HG03064 (cell line): ENCODE measurements around the gene ACOXL.

Experiments
- ATAC-seq: cut with Tn5 transposase; IDR thresholded peaks from one replicate; pipeline ENCODE4 v1.9.1; 2021; ENCODE audit warnings: low read depth; ENCODE audit not compliant: unreplicated experiment

Gene ACOXL

DNA sequence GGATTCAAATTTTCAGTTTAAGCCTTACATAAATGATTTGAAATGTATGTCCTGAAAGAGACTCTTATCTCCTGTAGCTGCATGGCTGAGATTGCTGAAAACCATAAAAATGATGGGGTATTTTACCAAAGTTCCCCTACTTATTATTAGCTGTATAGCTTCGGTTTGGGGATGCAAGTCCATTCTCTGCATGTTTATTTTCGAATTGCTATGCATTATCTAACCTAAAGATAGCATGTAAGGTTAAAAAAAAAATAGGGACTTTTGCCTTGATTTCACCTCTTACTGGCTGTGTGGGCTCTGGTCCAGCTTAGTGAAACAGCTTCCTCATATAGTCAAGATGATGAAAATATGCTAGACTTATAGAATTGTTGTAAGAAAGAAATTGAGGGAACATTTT is 14.0 kb upstream of the ACOXL start:
- ATAC-seq, result no peak

DNA sequence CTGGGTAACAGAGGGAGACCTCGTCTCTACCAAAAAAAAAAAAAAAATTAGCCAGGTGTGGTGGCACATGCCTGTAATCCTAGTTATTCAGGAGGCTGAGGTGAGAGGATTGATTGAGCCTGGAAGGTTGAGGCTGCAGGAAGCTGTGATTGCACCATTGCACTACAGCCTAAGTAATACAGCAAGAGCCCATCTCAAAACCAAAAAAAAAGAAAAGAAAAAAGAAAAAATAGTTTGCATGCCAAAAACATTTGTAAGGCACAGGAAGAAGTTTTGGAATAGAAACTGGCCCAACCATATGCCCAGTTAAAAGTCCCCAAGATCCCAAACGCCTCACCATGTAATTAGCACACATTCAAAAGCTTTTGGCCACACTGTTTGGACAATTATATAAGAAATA is 13.4 kb upstream of the ACOXL start:
- ATAC-seq, result no peak

DNA sequence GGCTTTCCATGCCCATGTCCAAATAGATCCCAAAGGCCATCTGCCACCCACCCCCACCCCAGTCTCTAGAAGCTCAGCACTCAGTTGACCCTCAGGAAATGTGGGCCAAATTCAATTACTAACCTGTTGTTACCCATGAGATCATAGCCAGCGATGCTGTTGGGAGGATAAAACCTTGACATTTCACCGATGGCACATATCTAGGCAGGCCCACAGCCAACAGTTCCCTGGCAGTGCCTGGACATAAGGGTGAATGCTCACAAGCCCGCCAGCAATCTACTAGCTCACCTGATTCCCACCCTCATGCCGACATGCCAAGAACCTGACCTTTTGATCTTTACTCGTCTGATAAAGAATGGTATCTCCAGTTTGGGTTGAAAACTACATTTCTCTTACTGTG is 11.8 kb upstream of the ACOXL start:
- ATAC-seq, result no peak

DNA sequence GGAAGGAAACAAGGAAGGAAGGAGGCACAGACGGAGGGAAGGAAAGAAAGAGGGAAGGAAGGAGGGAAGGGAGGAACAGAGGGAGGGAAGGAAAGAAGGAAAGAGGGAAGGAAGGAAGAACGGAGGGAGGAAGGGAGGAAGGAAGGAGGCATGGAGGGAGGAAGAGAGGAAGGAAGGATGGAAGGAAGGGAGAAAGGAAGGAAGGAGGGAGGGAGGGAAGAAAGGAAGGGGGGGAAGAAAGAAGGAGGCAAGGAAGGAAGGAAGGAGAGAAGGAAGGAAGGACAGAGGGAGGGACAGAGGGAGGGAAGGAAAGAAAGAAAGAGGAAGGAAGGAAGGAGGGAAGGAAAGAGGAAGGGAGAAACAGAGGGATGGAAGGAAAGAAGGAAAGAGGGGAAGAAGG is 7.6 kb upstream of the ACOXL start:
- no peak for ATAC-seq

DNA sequence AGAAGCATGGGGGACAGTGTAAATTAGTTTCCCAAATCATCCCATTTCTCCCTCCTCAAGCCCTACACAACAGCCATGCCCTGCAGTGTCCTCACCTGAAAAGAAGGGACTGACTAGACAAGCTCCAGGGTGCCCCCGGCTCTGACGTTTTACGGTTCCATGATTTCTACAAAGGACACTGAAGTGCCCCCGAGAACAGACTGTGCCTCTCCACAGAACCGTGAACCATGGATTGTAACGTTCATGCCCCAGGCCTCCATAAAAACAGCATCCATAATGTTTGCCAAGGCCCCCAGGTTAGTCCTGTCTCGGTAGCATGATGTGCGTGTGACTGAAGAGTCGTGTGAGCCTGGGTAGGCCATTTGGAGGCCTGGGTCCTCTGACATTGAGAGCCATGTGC is 7.0 kb upstream of the ACOXL start:
- no peak for ATAC-seq

DNA sequence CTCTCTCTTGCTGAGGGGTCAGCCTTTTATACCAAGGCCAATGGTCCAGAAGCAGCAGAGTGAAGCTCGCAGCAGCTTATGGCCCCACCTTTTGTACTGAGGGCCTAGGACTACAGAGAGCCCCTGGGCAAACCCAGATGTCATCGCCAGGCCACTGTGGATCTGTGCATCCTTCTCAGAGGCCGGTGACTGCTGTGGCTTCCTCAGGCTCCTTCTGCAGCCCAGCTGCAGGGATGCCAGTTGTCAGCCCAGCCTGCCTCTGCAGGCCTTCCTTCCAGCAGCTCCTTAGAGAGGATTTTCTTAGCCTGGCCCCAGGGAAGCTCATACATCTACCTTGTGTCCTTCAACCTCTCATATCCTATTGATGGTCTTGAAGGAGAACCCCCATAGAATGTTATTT is 6.5 kb upstream of the ACOXL start:
- ATAC-seq, result no peak

DNA sequence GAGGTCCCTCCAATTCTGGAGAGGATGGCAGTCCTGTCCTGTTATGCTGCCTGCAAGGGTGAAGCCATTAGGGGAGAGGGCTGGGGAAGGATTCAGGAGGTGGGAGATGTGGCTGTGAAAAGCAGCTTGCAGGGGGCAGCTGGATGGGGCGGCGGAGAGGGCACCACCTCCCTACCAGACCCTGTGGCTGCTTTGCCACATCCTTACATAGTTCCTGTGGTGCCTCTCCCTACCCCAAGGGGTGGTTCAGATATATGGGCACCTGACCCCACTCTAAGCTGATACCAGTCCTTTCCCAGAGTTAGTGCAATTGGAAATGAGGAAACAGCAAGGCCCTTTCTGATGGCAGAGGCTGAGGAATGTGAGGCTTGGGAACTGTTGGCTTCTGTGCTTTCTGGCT is 6.1 kb upstream of the ACOXL start:
- ATAC-seq, result no peak

DNA sequence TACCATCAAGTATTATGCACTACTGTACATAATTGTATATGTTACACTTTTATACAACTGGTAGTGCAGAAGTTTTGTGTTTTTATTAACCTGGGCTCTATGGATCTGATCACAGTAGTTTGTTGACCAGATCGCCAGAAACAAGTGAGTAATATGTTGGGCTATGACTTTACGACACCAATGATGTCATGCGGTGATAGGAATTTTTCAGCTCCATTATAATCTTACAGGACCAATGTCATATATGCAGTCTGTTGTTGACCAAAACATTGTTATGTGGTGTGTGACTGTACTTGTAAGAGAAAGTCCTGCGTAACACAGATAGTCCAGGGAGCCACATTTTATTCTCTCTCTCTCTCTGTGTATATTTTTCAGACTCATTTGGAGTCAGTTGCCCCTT is 4.5 kb upstream of the ACOXL start:
- no peak for ATAC-seq

DNA sequence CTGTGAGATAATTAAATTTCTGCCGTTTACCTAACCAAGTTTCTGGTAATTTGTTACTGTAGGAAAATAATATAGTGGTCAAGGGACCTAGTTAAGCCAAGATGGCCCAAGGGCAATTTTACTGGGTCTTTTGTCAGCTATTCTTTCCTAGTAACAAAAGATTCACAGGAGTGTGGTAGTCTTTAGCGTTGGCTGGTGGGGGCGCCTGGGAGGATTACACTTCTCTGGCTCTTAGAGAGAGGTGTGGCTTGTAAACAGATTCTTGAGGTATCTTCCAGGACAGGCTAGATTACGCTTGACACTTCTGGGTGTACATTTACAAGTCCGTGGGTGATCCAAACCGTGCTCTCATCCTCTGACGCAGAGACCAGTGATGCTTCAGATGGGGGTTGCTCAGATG is 3.3 kb upstream of the ACOXL start:
- ATAC-seq, result no peak

DNA sequence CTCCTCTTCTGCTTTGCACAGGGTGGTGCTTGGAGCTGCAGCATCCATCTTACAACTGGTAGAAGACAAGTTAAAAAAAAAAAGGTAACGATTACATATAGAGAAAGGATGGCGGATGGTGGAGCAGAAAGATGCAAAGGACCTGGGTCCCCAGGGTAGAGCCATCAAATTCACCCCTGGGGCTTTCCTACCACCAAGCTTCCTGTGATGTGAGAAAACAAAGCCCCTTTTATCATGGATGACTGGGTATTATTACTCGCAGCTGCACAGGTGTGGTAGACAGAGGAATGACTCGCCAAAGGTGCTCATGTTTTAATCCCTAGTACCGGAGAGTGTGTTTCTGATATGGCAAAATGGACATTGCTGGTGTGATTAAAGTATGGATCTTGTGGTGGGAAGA is 1.3 kb upstream of the ACOXL start:
- ATAC-seq, result no peak

DNA sequence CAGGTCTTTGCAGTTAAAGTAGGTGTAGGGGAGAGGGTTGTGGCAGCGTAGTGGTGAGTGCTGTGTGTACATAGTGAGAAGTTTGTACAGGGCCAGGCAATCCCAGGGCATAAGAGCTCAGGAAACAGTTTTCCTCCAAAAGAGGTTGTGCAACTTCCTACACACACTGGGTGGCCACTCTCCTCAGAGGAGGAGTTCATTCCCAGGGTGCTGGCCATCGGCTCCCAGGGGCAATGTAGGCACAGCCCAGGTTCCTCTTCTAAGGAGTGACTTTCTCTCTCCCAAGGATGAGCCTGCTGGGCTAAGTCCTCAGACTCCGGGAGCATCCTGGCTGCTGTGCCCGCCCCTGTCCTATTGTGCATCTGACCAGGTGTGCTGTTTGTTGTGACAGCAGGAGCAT is 3.0 kb downstream of the ACOXL start:
- ATAC-seq, result no peak

DNA sequence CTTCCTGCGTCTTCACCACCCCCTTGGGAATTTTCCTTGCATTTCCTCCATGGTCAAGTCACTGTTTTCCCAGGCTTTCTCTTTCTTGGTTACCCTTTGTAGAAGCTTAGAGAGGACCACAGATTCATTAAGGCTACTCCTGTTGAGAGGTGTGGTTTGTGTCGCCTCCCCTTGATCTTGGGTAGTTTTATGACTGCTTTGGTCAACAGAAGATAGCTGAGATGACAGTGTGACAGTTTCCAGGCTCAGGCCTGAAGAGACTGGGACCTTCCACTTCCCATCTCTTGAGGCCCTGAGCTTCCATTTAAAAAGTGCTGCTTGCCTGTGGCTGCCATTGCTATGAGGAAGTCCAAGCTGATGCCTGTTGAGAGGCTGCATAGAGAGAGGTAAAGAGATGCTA is 5.4 kb downstream of the ACOXL start:
- no peak for ATAC-seq

DNA sequence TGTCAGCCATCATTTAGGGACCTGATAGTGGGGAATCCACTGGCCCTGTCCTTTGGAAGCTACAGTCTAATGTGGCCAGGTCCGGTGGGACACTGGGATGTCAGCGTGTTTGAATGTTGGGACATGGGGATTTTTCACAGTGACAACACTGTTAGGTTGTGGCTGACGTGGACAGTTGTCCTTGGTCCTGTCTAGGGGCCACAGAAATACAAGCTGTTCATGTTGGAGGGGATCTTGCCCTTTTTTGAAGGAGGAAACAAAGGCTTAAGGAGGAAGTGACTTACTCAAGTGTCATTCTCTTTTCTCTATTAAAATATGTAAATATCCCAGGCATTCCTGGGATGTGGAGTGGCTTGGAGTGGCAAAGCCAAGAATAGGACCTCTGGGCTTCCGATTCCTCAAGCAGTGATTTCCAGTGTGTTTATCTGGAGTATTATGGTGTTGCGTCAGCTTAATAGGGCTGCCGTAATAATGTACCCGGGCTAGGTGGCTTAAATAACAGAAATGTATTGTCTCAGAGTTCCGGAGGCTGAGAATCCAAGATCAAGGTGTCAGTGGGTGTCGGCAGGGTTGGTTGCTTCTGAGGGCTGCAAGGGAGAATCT is 8.5 kb downstream of the ACOXL start:
- no peak for ATAC-seq

DNA sequence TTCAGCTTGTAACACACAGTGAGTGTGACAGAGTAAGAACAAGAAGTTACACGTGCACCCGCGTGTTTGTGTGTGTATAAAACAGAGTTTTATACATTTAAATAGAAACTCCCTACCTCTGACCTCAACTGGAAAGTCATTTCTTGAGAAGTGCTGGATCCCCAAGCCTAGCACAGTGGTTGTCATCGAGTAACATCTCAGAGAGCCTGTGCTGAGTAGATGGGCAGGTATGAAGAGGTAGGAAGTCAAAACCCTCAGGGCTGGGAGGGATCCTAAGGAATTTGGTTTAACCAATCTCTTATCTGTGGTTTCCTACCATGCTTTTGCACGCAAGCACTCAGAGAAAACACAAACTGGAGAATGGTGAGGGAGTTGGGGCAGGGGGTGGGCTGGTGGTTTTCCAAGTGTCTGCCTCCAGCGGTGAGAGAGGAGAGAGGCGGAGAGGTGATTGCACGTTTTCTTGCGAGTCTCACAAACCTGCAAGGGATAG is 9.2 kb downstream of the ACOXL start:
- ATAC-seq, result no peak

DNA sequence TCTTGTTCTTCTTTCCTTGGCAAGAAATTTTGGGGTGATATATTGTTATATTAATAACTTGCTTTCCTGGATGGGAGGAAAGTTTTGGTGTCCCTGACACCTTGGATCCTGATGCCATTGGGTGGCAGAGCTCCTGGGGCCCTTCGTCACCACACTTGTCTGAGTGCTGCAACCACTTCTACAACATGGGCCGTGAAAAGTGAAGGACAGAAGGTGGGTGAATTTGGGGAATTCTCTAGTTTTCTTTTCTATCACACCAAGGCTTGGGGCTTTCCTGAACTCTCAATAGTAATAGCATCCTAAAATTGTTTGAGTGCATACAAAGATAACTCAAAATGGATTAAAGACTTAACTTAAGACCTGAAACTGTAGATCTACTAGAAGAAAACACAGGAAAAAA is 10.0 kb downstream of the ACOXL start:
- no peak for ATAC-seq

DNA sequence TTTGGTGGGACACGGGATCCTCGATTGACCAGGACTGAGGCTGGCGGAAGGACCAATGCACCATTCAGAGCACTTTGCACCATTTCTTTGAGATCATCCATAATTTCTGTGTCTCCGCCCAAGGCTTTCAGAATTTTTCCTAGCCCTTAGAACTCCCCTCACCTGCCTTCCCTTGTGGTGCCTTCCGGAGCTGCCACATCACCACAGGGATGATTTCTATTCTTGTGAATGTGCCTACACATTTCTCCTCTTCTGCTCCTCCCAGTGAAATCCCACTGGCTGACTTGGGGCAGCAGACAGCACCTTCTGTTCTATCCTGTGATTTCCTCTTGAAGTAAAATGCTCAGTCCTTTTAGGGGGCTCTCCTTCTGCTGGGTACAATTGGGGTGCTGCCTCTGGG is 11.2 kb downstream of the ACOXL start:
- no peak for ATAC-seq

DNA sequence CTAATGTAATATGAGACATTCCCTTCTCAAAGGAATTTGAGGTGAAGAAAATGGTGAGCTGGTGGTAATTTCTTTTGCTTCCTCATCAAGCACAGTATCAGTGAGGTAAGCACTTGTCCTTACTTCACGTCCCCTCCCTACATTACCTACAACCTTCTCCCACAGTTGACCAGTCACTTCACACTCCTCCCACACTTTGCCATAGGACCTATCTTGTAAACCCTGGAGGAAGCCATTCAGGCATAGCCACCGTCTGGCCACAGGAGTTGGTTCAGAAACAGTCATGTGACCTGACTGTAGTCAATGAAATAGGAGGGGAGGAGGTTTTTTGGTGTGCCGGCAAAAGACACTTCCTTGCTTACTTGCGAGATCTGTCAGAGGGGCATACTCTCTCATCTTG is 12.1 kb downstream of the ACOXL start:
- no peak for ATAC-seq

DNA sequence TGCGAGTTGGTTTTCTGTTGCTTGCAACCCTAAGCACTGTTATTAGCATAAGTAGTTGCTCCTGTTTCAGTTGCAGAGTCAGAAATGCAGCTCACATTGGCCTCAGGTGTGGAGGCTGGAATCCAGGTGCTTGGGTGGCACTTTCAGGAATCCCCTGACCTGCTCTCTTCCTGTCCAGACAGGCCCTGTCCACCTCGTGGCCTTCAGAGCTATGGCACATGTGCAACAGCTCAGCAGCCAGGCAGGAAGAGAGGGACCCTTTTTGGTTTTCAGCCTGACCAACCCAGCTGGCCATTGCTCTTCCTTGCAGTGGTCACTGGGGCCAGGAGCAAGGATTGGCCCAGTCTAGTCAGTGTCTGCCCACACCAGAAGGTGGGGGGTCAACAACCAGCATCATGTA is 12.7 kb downstream of the ACOXL start:
- ATAC-seq, result no peak

DNA sequence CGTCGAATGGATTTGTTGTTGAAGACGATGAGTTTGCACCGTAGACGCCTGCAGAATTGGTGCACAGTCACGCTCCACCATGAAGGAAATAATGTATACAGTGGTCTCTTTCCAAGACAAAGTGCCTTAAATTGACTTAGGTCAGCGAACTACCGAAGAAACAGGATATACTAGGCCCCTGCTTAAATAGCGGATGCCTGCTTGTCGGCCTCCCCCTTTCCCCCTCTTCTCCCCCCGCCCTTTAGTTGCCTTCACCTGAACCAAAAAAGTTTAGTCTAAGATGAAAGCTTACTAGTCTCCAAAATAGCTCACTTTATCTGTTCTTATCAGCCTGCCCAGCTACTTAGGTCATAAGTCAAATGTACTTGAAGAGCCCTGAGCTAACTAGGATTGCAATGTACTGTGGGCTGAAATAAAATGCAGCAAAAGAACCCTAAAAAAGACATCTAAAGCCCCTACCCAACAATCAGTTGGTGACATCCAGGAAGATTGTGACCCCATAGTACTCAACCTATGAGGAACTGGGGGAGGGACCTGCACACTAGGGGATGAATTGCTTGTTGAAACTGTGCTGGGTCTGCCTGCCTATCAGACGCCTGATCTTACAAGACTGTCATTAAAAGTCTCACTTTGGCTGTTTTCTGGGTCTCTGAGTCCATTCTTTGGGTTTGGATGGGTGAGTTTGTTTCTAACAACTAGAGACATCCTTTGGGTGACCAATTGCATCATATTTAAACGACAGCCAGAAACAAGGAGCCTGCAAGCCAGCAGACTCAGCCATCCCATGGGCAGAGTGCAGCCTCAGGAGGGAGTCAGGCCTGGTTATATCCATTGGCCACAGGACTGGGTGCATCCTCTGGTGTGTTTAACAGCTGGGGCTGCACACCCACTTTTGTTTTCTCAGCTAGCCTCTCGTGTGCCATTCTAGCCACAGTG is 14.5 kb downstream of the ACOXL start:
- no peak for ATAC-seq

DNA sequence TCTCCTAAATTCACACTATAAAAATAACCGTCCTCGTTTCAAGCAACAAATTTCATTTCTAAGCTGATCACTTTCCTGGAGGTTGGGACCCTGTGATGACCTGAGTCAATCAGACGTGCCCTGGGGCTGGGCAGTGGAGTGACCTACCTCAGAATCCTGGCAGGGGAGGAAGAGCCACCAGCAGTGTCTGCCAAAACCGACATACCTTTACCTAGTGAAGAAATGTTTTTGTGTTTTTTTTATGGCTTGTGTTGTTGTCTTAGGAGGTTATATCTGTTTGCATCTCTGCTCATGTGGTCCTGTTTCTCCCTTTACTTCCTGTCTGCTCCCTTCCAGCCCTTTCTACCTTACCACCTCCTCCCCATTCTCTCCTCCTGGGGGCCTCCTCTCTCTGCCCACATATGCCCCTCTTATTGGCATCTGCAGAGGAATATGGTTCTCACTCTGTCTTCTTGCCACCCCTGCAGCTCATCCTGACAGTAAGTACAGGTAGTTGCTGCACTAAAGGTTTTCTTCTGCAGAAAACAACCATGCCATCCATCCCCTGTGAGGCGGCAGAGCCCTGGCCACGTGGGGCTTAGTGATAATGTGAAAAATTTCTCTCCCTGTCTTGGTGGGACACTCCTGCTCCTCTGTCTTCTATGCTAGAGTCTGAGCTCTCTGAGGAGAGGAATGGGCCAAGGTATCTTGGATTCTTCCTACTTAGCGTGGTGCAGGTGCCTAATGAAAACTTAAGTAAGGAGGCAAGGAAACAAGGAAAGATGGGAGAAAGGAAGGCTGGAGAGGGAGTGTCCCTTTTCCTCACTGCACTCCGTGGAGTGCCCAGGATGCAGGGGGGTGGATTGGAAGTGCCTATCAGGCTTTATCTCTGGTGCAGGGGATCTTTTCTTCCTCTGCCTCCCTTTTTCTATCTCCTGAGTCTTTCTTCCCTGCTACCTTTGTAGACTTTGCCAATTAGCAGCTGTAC is 15.4 kb downstream of the ACOXL start:
- ATAC-seq, result no peak

DNA sequence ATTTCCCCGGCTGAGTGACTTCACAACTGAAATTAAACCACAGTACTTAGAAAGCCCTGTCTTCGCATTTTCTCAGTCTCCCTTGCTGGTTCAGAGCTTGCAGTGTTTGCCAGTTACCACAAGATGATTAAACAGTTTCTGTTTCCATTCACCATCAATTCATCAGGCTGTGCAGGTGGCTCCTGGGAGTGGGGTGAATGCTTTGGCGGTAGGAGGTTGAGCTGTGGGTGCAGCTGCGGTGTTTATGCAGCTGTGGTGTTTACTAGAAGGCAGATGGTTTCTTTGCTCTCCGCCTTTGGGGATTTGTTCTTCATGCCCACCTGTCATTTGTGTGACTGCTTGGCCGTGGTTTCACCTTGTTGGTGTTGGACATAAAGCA is 16.1 kb downstream of the ACOXL start:
- peak; percentile 92 for ATAC-seq
